Stimulated activated CD4-positive, alpha-beta T cell treated with anti-CD3 and anti-CD28 coated beads, Interleukin-1b, Interleukin-23, amount 100 ng/mL, for 24 hours (primary cell): ENCODE data around the gene TLR6.
"Not testable (repeated sequence)": the region's sequence is repeated elsewhere in the genome, so short reads cannot be mapped to it uniquely, and the experiment has no call there.

Experiments used
- DNase-seq, 4 experiments: peaks; one replicate each; pipeline ENCODE4 v3.0.0-alpha.2; 2020; ENCODE audit warnings: low read depth in 4 of 4, low spot score in 1 of 4

The TLR6 gene

DNA sequence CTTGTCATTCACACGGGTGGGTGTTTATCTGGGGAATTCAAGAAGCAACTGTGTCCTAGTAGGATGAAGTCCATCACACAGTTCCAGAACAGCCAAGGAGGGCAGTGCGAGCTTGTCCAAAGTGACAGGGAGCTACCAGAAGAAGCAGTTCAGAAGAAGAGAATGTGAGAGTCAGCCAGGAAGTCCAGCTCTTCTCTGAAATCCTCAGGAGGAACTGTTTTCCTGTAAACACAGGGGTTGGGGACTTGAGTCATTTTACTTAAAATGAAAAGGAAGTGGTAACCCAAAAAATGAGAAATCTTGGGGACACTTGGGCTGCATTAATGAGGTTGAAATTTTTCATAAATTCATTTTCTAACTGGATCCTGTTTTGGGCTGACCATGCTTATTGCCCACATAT is 65.6 kb downstream of the TLR6 start:
- no peak for DNase-seq

DNA sequence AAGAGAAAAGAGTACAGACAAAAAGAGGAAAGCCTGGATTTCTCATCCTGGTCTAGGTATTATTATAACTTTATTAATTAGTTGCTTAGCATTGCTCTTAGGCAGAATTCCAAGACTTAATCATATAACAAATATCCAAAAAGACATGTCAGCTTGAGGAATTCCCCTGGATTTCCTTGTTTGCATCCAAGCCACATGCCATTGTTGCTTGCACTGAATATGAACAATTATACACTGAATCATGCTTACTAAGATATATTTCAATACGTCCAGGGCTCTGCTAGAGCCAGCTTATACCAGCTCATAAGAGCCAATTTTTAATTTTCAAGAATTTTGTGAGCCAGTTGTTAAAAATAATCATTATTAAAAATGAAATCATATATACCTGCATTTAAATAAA is 68.3 kb downstream of the TLR6 start:
- no peak for DNase-seq

DNA sequence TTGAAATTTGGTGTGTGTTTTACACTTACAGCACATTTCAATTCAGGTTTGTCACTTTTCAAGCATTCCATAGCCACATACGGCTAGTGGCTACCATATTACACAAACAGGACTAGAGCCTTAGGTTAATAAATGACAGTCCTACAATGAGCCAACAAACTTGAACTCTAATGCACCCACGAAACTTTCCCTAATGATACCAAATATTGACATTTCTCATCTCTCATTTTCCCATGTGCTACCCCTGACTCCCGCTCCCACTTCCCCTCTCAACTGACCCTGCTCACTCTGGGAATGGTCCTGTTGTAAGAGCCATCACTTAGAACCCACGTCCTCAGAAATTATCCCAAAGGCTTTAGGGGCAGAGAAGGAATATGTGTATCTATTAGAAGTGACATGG is 68.9 kb downstream of the TLR6 start:
- DNase-seq, result no peak

DNA sequence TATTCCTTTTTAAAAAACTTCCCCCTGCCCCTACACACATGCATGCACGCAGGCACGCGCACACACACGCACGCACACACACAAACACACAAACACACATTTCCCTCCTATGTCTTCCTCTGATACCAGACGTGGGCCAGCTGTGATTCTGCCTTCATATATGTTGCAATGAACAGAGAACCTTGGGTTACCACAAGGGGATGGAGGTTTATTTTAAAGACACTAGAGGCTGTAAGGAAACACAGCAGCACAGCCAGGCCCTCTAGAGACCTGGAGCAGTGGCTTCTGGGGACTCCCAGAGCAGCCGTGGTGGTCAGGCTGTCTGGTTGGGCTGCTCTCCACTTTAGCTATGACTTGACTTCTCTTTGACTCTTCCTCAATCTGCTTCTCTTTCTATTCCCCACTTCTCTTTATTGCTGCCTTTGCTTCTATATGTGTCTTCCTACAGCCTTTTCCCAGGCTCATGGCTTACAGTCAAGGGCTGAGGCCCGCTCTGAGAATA is 70.7 kb downstream of the TLR6 start:
- no peak for DNase-seq

DNA sequence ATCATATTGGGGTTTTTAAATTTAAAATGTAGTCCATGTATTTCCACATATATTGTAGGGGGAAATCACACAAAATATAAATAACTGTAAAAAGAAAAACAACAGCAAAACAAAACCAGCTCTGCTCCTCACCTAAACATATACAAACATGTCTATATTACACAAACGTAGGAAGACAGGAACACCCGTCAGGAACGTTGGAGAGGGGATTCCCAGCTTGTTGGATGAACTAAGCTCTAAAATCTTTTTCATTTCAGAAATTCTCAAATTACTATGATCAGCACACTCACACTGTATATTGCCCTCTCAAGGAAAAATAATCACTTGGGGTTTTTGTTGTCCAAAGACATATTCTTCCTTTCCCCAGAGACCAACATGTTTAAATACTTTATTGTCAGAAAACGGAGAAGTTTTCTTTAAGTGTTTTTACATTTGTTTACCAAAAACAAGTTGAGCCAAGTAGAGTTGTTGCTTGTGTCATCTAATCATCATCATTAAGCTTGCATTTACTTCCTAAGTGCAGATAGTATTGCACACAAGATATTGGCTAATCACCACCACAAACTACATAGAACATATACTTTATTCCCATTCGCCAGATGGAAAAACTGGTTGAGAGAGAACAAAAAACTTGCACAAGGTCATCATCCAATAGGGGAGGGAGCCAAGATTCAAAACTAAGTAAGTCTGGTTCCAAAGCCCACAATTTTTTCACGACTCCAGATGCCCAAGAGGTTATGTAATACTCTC is 71.4 kb downstream of the TLR6 start:
- no peak for DNase-seq

DNA sequence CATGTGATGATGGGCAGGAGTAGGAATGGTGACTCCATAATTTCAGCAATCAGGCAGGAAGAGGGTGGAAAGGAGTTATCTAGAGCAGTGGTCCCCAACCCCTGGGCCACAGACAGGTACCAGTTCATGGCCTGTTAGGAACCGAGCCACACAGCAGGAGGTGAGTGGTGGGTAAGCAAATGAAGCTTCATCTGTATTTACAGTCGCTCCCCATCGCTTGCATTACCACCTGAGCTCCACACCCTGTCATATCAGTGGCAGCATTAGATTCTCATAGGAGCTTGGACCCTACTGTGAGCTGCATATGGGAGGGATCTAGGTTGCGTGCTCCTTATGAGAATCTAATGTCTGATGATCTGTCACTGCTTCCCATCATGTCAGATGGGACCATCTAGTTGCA is 72.5 kb downstream of the TLR6 start:
- DNase-seq, result no peak

DNA sequence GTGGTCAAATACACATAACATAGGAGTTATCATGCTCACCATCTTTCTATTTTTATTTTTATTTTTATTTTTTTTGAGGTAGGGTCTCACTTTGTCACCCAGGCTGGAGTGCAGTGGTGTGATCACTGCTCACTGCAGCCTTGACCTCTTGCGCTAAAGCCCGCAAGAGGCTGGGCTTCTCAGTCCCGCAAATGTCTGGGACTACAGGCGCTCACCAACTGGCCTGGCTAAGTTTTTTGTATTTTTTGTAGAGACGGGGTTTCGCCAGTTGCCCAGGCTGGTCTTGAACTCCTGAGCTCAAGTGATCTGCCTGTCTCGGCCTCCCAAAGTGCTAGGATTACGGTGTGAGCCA is 73.5 kb downstream of the TLR6 start:
- no peak for DNase-seq

DNA sequence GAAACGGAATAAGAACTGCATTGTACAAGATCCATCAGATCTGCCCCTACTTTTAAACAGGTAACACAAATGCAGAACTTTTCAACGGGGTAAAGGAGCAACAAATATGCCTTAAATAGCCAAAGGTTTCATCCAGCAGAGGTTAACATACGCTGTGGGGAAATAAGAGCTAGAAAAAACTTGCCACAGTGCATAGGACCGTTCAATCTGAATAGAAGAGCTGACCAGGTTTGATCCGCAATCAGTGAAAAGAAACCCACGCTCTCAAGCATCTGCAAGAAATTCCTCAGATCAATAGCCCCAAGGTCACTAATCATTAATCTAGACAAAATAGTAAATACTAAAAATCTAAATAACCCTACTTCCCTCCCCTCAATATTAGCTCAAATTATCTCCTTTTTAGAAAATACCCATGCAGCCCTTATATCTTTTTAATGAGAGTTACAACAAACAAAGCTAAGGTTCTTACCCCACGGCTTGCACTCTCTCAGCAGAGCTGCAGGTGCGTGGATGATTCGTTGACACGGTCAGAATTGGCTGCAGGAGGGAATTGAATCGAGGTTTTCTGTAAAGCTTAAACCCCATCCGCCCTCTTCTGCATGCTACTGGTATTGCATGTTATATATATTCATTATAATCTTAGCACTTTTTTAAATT is 74.0 kb downstream of the TLR6 start, which contains the start of gene TLR10:
TSS of gene TLR10 (minus strand) at position 539 of the 657 bp plus-strand sequence. CDS start 7,400 bp downstream, outside the sequence.
- no peak for DNase-seq

DNA sequence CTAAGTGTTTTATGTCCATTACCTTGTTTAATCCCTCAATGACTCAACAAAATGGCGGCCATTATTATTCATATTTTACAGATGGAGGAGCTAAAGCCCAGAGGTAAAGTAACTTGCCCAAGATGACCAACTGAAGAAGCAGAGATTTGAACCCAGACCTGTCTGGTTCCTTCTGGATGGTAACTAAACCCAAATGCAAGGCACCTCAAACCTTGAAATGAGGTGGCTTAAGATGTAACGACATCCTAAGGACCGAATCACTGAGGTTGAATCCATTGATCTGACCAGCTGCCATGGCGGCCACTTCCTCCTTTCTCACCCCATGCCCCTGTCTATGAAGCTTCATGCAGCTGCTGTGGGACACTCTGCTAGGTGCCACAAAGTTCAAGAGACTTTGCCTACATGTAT is 74.8 kb downstream of the TLR6 start:
- DNase-seq, result no peak

DNA sequence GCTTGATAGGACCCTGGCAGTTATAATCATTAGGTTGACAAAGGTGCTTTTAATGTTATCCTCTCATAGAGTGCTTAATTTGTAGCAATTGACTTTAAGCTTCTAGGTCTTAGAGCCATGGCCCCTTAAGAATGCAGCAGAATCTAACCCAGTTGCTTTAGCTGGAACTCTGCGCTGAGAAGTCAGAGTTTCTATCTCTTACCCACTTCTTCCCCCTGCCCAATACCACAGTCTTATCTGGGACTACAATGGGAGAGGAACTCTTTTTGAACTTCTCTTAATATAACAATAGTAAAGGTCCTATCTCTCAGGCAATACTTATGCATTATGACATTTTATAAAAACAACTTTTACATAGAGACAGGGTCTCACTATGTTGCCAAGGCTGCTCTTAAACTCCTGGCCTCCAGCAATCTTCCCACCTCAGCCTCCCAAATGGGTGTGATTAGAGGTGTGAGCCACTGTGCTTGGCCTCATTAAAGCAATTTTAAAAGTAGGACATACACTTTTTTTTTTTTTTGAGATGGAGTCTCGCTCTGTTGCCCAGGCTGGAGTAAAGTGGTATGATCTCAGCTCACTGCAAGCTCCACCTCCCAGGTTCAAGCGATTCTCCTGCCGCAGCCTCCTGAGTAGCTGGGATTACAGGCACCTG is 75.7 kb downstream of the TLR6 start:
- DNase-seq, result no peak

DNA sequence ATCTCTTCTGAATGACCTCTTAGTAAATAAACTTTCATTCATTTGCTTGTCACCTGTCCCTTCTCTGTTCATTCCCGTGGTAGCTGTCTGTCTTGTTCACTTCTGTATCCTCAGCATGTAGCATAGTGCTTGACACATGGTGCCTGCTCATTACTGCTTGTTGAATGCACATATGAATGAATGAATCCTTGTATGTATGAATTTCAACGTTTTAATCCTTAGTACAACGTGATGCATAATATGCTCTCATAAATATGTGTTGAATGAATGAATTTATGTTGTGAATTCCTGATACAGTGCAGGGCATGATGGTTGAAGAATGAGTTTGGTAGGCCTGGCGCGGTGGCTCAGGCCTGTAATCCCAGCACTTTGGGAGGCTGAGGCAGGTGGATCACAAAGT is 76.8 kb downstream of the TLR6 start:
- DNase-seq, result no peak

DNA sequence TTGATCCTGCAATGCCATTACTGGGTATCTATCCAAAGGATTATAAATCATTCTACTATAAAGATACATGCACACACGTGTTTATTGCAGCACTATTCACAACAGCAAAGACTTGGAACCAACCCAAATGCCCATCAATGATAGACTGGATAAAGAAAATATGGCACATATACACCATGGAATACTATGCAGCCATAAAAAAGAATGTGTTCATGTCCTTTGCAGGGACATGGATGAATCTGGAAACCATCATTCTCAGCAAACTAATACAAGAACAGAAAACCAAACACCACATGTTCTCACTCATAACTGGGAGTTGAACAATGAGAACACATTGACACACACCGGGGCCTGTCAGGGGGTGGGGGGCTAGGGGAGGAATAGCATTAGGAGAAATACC is 78.7 kb downstream of the TLR6 start:
- DNase-seq, result not testable (repeated sequence)

DNA sequence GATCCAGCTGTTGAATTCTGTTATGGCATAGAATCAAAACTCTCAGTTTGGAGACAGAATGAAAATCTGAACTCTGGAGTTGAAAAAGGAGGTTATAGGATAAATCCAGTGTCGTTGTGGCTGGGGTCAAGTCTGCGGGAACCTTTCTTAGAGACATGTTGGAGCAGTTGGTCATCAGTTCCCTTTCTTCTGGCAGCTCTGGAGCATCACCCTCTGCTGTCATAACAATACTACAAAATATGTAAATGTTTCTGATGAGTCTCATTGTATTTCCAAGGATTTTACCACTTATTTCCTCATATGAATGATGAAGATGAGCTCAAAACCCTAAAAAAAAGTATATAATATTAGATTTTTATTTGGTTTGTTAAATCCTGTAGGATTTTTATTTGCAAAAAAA is 81.3 kb downstream of the TLR6 start:
- no peak for DNase-seq

DNA sequence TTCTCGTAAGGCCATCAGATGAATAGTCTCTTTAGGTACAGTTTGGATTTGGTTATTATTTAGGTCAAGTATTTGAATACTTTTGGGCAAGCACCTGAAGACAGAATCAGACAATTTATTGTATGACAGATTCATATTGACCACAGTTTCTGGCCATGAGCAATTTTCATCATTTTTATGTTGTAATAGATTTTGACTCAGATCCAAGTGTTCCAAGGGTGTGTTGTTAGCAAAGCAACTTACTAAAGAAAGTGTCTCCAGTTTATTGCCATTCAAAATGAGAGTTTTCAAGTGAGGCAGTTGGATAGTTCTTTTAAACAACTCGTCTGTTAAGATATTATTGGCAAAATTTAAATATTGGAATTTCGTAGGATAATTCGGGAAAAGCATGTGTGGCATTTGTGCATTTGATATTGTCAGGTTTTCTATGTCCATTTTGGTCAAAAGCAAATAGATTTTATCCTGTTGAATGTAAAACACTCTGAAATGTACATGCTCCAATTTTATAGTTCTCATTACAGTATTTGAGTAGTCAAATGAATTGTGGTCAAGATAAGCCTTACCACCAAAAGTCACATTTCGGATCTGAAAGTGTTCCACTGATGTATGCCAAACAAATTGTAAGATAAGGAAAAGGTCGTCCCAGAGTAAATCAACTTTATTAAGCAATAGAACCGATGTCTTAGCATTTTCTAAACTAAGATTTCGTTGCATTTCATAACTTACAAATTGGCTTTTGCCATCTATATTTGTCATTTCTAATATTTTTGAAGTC is 82.2 kb downstream of the TLR6 start:
- no peak for DNase-seq
